Stomach smooth muscle (tissue), 2 donors: ENCODE data around the gene SECISBP2L.

Source experiments
- H3K27ac ChIP-seq: one replicate; pipeline ENCODE4 v1.7.0; 2013; ENCODE audit warnings: mild to moderate bottlenecking, low read length, inconsistent platforms
- H3K27me3 ChIP-seq, 2 donors: one replicate each; pipeline ENCODE4 v1.7.0; 2013; ENCODE audit warnings: low read length in 2 of 2; ENCODE audit not compliant: insufficient read depth in 2 of 2, control insufficient read depth in 1 of 2
- H3K36me3 ChIP-seq, 2 donors: one replicate each; pipeline ENCODE4 v1.7.0; 2013; ENCODE audit warnings: low read length in 2 of 2; ENCODE audit not compliant: control insufficient read depth in 2 of 2, insufficient read depth in 2 of 2
- H3K4me1 ChIP-seq: one replicate; pipeline ENCODE4 v1.7.0; 2013; ENCODE audit warnings: low read length; ENCODE audit not compliant: control insufficient read depth, insufficient read depth
- H3K4me3 ChIP-seq, 2 donors: one replicate each; pipeline ENCODE4 v1.7.0; 2013; ENCODE audit warnings: low read length in 2 of 2
- H3K9ac ChIP-seq, 2 donors: one replicate each; pipeline ENCODE4 v1.7.0; 2013; ENCODE audit warnings: low read length in 2 of 2, mild to moderate bottlenecking in 1 of 2
- H3K9me3 ChIP-seq, 2 donors: one replicate each; pipeline ENCODE4 v1.7.0; 2013; ENCODE audit warnings: low read length in 2 of 2; ENCODE audit not compliant: control insufficient read depth in 2 of 2
- donor health status: healthy.
- donor health status: Pancreatic carcinoma.

Gene SECISBP2L

DNA sequence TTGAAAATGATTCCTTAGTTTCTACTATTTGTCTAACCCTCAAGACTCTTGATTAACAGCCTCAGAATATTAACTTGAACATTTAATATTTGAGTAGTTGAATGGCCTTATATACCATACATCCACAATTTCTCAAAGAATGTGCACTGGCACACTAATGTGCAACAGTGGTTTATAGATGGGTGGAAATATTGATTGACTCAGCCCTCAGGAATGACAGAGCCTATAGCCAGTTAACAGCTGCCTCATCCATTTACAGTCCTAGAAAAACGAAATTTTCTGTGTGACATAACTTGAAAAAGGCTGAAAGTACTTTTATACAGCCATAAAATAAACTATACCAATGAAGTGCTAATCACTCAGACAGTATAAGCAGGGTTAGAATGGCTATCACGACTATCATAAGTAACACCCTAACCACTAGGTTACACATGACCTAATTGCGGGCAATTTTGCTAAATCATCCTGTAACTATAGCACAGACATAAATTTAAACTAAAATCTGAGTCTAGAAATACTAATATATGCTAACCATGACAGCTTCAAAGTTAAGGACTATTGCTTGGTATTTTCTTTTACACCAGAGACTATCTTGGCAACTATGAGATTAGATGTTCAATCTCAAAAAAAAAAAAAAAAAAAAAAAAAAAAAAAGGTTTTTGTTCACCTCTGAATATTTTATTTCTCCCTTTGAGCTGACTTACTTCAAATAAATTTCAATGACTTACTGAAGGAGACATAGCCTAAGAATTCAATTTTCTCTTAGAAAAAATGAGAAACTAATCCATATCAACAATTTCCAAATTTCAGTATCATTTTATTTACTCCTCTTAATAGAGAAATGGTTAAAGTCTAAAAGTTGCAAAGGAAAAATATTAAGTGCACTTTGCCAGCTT, 9.3 kb downstream of the SECISBP2L start:
- H3K27ac ChIP-seq, result no peak overlapping the region
- H3K4me1 ChIP-seq, result no peaks in the 10 kb centered on the region
- H3K36me3 ChIP-seq, result peaks cover 0 to 6% of the 10 kb centered on the region in 2 donors
- H3K27me3 ChIP-seq, result no peaks in the 10 kb centered on the region
- no peak overlapping the region for H3K4me3 ChIP-seq
- no peak overlapping the region for H3K9ac ChIP-seq
- no peaks in the 10 kb centered on the region for H3K9me3 ChIP-seq

GRCh38 chr15:49035825-49036224, 10.4 kb downstream of the SECISBP2L start:
- peaks cover 0 to 6% of the 10 kb centered on the region in 2 donors for H3K36me3 ChIP-seq
- no peaks in the 10 kb centered on the region for H3K4me1 ChIP-seq
- no peak overlapping the region for H3K9ac ChIP-seq
- no peaks in the 10 kb centered on the region for H3K9me3 ChIP-seq
- no peaks in the 10 kb centered on the region for H3K27me3 ChIP-seq
- no peak overlapping the region for H3K4me3 ChIP-seq
- no peak overlapping the region for H3K27ac ChIP-seq

DNA sequence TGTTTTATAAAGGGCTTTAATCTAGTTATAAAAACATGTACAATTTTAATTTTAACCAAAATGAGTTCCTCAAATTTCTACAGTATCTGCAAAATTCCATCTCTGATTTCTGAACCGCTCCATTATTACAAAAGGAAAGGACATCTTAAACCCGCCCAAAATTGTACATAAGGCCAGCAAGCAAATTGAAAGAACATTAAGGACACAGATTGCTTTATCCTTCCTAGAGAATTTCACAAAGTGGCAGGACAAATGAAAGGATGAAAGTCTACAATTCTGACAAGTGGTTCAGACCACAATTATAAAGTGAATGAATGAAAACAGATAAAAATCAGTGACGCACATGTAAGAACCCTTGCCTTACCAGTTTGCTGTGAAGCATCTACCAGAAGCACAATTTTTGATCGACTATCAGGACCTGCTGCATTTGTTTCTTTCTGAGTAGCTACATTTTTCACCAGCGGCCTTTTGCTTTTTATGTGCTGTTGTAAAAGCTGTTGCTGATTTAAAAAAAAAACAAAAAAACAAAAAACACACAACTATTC, 13.6 kb downstream of the SECISBP2L start:
- Histone ChIP-seq H3K27ac (no peak overlapping the region), H3K4me1 (no peaks in the 10 kb centered on the region), H3K9ac (no peak overlapping the region), H3K27me3 (no peaks in the 10 kb centered on the region), H3K9me3 (no peaks in the 10 kb centered on the region), H3K4me3 (no peak overlapping the region), H3K36me3 (peaks cover 6 to 7% of the 10 kb centered on the region in 2 donors)

- no peaks in the 10 kb centered on the region for H3K27me3 ChIP-seq
- H3K9ac ChIP-seq, result no peak overlapping the region
- H3K9me3 ChIP-seq, result no peaks in the 10 kb centered on the region
- peaks cover 6 to 7% of the 10 kb centered on the region in 2 donors for H3K36me3 ChIP-seq
- H3K27ac ChIP-seq, result no peak overlapping the region
- H3K4me1 ChIP-seq, result no peaks in the 10 kb centered on the region
- H3K4me3 ChIP-seq, result no peak overlapping the region
Measured at GRCh38 chr15:49031804-49032203, 14.4 kb downstream of the SECISBP2L start.

DNA sequence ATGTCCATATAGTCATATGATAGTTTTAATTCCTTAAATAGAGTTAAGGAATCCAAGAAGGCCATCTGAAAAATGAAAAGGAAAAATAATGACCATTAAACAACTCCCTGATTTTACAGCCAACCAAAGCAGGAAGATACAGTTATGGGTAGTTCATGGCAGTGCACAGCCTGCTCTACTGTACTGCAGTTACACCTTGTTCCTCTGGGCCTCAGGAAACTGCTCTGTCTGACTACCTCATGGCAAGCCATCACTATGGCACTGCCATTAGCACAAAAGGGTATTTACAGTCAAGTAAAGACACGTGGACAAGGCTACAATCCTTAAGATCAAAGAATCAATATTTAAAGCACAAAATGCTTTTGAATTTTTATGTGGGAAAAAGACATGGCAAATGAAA, 19.5 kb downstream of the SECISBP2L start:
- no peak overlapping the region for H3K4me3 ChIP-seq
- H3K9me3 ChIP-seq, result no peaks in the 10 kb centered on the region
- H3K36me3 ChIP-seq, result peaks cover 9 to 11% of the 10 kb centered on the region in 2 donors
- H3K27me3 ChIP-seq, result no peaks in the 10 kb centered on the region
- H3K27ac ChIP-seq, result no peak overlapping the region
- no peak overlapping the region for H3K9ac ChIP-seq
- no peaks in the 10 kb centered on the region for H3K4me1 ChIP-seq

DNA sequence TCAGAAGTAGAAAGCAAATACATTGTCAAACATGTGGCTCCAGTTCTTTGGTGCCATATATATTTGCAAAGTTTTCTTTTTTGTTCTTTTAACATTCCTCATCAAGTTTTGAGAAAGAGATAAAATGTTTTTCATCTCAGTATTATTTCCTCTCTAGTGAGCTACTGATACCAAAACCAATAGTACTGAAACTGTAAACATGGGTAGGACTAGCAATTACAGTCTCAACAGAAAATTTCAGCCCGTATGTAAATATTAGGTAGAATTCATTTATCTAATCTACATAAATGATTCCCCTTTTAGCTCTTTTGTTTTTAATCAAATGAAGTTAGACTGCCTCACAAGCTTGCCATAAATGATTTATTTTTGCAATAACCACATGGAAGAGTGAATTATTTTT, 21.4 kb downstream of the SECISBP2L start:
- Histone ChIP-seq H3K27ac (no peak overlapping the region), H3K27me3 (no peaks in the 10 kb centered on the region), H3K36me3 (peaks cover 13 to 16% of the 10 kb centered on the region in 2 donors), H3K9ac (no peak overlapping the region), H3K4me1 (no peaks in the 10 kb centered on the region), H3K4me3 (no peak overlapping the region), H3K9me3 (no peaks in the 10 kb centered on the region)

DNA sequence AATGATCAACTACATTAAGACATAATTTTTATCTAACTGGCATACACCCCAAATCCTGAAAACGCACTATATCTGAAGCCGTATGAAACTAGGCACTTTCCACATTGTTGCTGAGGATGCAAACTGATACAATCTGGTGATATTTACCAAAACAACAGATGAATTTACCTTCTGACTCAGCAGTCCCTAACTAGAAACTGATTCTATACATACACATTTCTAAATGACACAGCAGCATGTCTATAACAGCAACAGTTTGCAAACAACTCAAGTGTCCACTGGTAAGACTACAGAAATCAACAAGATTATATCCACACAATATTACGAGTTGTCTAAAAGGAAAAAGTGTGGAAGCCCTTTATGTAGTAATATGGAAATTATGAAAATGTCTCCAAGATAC, 22.9 kb downstream of the SECISBP2L start:
- Histone ChIP-seq H3K36me3 (peaks cover 14 to 18% of the 10 kb centered on the region in 2 donors), H3K9me3 (no peaks in the 10 kb centered on the region), H3K4me3 (no peak overlapping the region), H3K9ac (no peak overlapping the region), H3K27me3 (no peaks in the 10 kb centered on the region), H3K27ac (no peak overlapping the region), H3K4me1 (no peaks in the 10 kb centered on the region)

- Histone ChIP-seq H3K27ac (no peak overlapping the region), H3K4me3 (no peak overlapping the region), H3K4me1 (no peaks in the 10 kb centered on the region), H3K36me3 (peaks cover 20 to 38% of the 10 kb centered on the region in 2 donors), H3K27me3 (no peaks in the 10 kb centered on the region), H3K9me3 (no peaks in the 10 kb centered on the region), H3K9ac (no peak overlapping the region)
Measured at GRCh38 chr15:49015896-49016295, 30.4 kb downstream of the SECISBP2L start.

- Histone ChIP-seq H3K27me3 (no peaks in the 10 kb centered on the region), H3K36me3 (peaks cover 16% of the 10 kb centered on the region in 2 donors), H3K4me1 (no peaks in the 10 kb centered on the region), H3K9me3 (no peaks in the 10 kb centered on the region), H3K4me3 (no peak overlapping the region), H3K9ac (no peak overlapping the region), H3K27ac (no peak overlapping the region)
Measured at GRCh38 chr15:48999314-48999713, 46.9 kb downstream of the SECISBP2L start.

DNA sequence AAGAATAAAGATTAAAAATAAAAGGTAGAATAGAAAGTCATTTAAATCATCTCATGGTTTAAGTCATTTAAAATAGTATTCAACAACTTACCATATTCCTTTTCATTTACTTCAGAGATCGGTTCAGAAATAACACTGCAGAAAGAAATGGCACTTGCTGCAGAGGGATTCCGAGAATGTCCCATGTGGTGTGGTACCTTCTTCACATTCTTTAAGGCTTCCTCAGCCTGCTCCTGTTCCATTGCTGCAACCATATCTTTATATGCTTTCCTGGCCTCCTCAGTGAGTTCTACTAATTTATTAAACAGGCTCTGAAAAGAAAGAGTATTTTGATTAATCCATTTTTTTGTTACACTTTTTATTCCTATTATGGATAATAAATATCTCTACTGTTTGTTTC, 50.0 kb downstream of the SECISBP2L start:
- H3K27me3 ChIP-seq, result no peaks in the 10 kb centered on the region
- H3K4me3 ChIP-seq, result no peak overlapping the region
- no peak overlapping the region for H3K9ac ChIP-seq
- no peaks in the 10 kb centered on the region for H3K4me1 ChIP-seq
- H3K36me3 ChIP-seq, result peaks cover 27 to 35% of the 10 kb centered on the region in 2 donors
- no peak overlapping the region for H3K27ac ChIP-seq
- no peaks in the 10 kb centered on the region for H3K9me3 ChIP-seq

- H3K9ac ChIP-seq, result no peak overlapping the region
- H3K9me3 ChIP-seq, result no peaks in the 10 kb centered on the region
- H3K27me3 ChIP-seq, result no peaks in the 10 kb centered on the region
- H3K36me3 ChIP-seq, result peaks cover 17 to 28% of the 10 kb centered on the region in 2 donors
- no peak overlapping the region for H3K27ac ChIP-seq
- H3K4me1 ChIP-seq, result no peaks in the 10 kb centered on the region
- no peak overlapping the region for H3K4me3 ChIP-seq
Measured at GRCh38 chr15:48993380-48993779, 52.9 kb downstream of the SECISBP2L start.
